Gastrocnemius medialis (tissue), 4 donors: ENCODE measurements around the gene GP9. TPM values are rescaled to one million over a fixed set of nuclear protein-coding genes. Genes with fewer than 3 reads are reported as not detected.

ENCODE experiments used
- ATAC-seq, 2 donors: fragments of 150-250 bp; one replicate each; pipeline ENCODE4 v1.9.1; 2016
- DNase-seq, 2 donors: peaks; one replicate each; pipeline ENCODE4 v3.0.0-alpha.2; 2019
- H3K27ac ChIP-seq, 4 donors: fragments of 200-600 bp; sonication (generic); 1 replicate in 1 of 4; 2 replicates in 3 of 4; pipeline ENCODE4 v1.5.1; 2016 to 2018; ENCODE audit warnings: mild to moderate bottlenecking in 2 of 4, moderate library complexity in 1 of 4
- H3K27me3 ChIP-seq, 3 donors: fragments of 200-600 bp; sonication (generic) in 2 of 3; 1 replicate in 1 of 3; 2 replicates in 2 of 3; pipeline versions ENCODE4 v1.5.1 to v1.6.0; 2016 to 2019; ENCODE audit warnings: mild to moderate bottlenecking in 1 of 3, moderate library complexity in 1 of 3
- H3K36me3 ChIP-seq, 2 donors: fragments of 200-600 bp; sonication (generic) in 1 of 2; one replicate each; pipeline ENCODE4 v1.5.1; 2017 to 2018
- H3K4me1 ChIP-seq, 2 donors: fragments of 200-600 bp; sonication (generic) in 1 of 2; one replicate each; pipeline ENCODE4 v1.5.1; 2016 to 2017; ENCODE audit warnings: mild to moderate bottlenecking in 2 of 2
- H3K4me3 ChIP-seq, 4 donors: fragments of 200-600 bp; sonication (generic) in 3 of 4; 1 replicate in 1 of 4; 2 replicates in 3 of 4; pipeline ENCODE4 v1.5.1; 2016 to 2019; ENCODE audit warnings: mild to moderate bottlenecking in 2 of 4
- H3K9me3 ChIP-seq, 3 donors: fragments of 200-600 bp; sonication (generic) in 2 of 3; 1 replicate in 1 of 3; 2 replicates in 2 of 3; pipeline ENCODE4 v1.5.1; 2016 to 2019
- CTCF ChIP-seq, 5 experiments: fragments of 450-650 bp in 3 of 5; fragments of 200-600 bp in 2 of 5; sonication (generic) in 2 of 5; IDR thresholded peaks in 4 of 5; conservative IDR thresholded peaks in 1 of 5; 1 replicate in 4 of 5; 2 replicates in 1 of 5; pipeline ENCODE4 v1.5.1; 2016 to 2019; ENCODE audit warnings: antibody characterized with exemption in 5 of 5, mild to moderate bottlenecking in 3 of 5, moderate library complexity in 3 of 5
- POLR2A ChIP-seq, 2 donors: fragments of 450-650 bp; IDR thresholded peaks; one replicate each; pipeline ENCODE4 v1.6.1; 2017; ENCODE audit warnings: antibody characterized with exemption in 2 of 2, mild to moderate bottlenecking in 2 of 2, moderate library complexity in 2 of 2
- in situ Hi-C, 4 donors: fragments of 200-750 bp; cut with MboI; loops; one replicate each; pipeline versions ENCODE4 v1.15.0 to v1.8.0; 2017; ENCODE audit warnings: low sequenced_read_pairs in 4 of 4
- intact Hi-C: fragments of 100-400 bp; cut with DNase I; formaldehyde crosslinking; loops from one replicate; pipeline ENCODE4 v1.15.1; 2023; ENCODE audit warnings: low total_unique reads
- total RNA-seq, 4 donors: library from RNA; depleted of rRNA; stranded (reverse); fragments of >200 nt; gene quantifications; one replicate each; pipeline versions ENCODE4 v1.1.0 to v1.2.3, GENCODE V29; 2016

GP9 gene
- total RNA-seq, 4 donors from 2014 or later = 0.42 TPM; not detected in 3

- H3K36me3 ChIP-seq = no peaks in the 10 kb centered on the region
Observed at GRCh38 chr3:129034642-129035041, 25.9 kb upstream of the GP9 start.

GRCh38 chr3:129035360-129036221 is 25.0 kb upstream of the GP9 start:
- TF ChIP-seq CTCF (IDR thresholded peaks at IDR 0.05 in 4 of 5, conservative IDR thresholded peaks at IDR 0.05 in 1 of 5) = no peak
- no peak for TF ChIP-seq POLR2A (IDR thresholded peaks at IDR 0.05)
- Histone ChIP-seq H3K9me3 (no peaks in the 10 kb centered on the region), H3K27ac (no peak overlapping the region), H3K36me3 (no peaks in the 10 kb centered on the region), H3K4me3 (no peak overlapping the region), H3K27me3 (no peaks in the 10 kb centered on the region), H3K4me1 (no peaks in the 10 kb centered on the region)
- ATAC-seq (no peak), DNase-seq (no peak)
- intact Hi-C loops (no loop called here), in situ Hi-C loops (no loop called here)

More at GRCh38 chr3:129034642-129035041, 25.9 kb upstream of the GP9 start:
- DNase-seq (no peak), ATAC-seq (no peak)
- in situ Hi-C loops = no loop called here
- Histone ChIP-seq H3K27me3 (no peaks in the 10 kb centered on the region), H3K4me3 (no peak overlapping the region), H3K9me3 (no peaks in the 10 kb centered on the region), H3K27ac (no peak overlapping the region), H3K4me1 (no peaks in the 10 kb centered on the region)
- TF ChIP-seq POLR2A (IDR thresholded peaks at IDR 0.05) = no peak
- no peak for TF ChIP-seq CTCF (IDR thresholded peaks at IDR 0.05 in 4 of 5, conservative IDR thresholded peaks at IDR 0.05 in 1 of 5)
- intact Hi-C loops = no loop called here

GRCh38 chr3:129036222-129037092 is 24.1 kb upstream of the GP9 start:
- no peak for DNase-seq
- in situ Hi-C loops = no loop called here
- Histone ChIP-seq H3K27me3 (no peaks in the 10 kb centered on the region), H3K9me3 (no peaks in the 10 kb centered on the region), H3K4me3 (no peak overlapping the region), H3K4me1 (no peaks in the 10 kb centered on the region), H3K36me3 (no peaks in the 10 kb centered on the region), H3K27ac (no peak overlapping the region)
- no peak for TF ChIP-seq POLR2A (IDR thresholded peaks at IDR 0.05)
- TF ChIP-seq CTCF (IDR thresholded peaks at IDR 0.05 in 4 of 5, conservative IDR thresholded peaks at IDR 0.05 in 1 of 5) = no peak
- no peak for ATAC-seq
- intact Hi-C loops = no loop called here

- Histone ChIP-seq H3K27ac (no peak overlapping the region), H3K27me3 (no peaks in the 10 kb centered on the region), H3K4me3 (no peak overlapping the region), H3K9me3 (no peaks in the 10 kb centered on the region), H3K4me1 (no peaks in the 10 kb centered on the region), H3K36me3 (no peaks in the 10 kb centered on the region)
- DNase-seq (no peak), ATAC-seq (no peak)
- intact Hi-C loops = no loop called here
- in situ Hi-C loops = no loop called here
- TF ChIP-seq CTCF (IDR thresholded peaks at IDR 0.05 in 4 of 5, conservative IDR thresholded peaks at IDR 0.05 in 1 of 5) = no peak
- no peak for TF ChIP-seq POLR2A (IDR thresholded peaks at IDR 0.05)
Observed at GRCh38 chr3:129037093-129037419, 23.5 kb upstream of the GP9 start.
